HG02970 (cell line): ENCODE measurements around the gene IL3RA.
"Not testable (repeated sequence)": the region's sequence is repeated elsewhere in the genome, so short reads cannot be mapped to it uniquely, and the experiment has no call there.

Experiments
- ATAC-seq: cut with Tn5 transposase; IDR thresholded peaks from one replicate; pipeline ENCODE4 v1.9.1; 2021; ENCODE audit warnings: mild to moderate bottlenecking, moderate library complexity, moderate number of reproducible peaks; ENCODE audit not compliant: unreplicated experiment, low FRiP score

IL3RA gene

GRCh38 chrX:1336331-1336943, at the start of gene IL3RA:
Gene IL3RA, plus strand, starts transcription at chrX:1336785. Its CDS starts 4,981 bp downstream, at chrX:1341766.
- no peak for ATAC-seq

GRCh38 chrX:1289535-1289934, 47.0 kb upstream of the IL3RA start:
- ATAC-seq: no peak

GRCh38 chrX:1291110-1291740, 45.4 kb upstream of the IL3RA start:
- no peak for ATAC-seq

GRCh38 chrX:1292575-1293290, 43.9 kb upstream of the IL3RA start:
- ATAC-seq: no peak

GRCh38 chrX:1294301-1295067, 42.1 kb upstream of the IL3RA start:
- no peak for ATAC-seq

GRCh38 chrX:1295550-1295949, 41.0 kb upstream of the IL3RA start:
- ATAC-seq: no peak

- not testable (repeated sequence) for ATAC-seq
These were observed 39.0 kb upstream of the IL3RA start for GRCh38 chrX:1297591-1297990.

GRCh38 chrX:1300449-1300848, 36.1 kb upstream of the IL3RA start:
- no peak for ATAC-seq

GRCh38 chrX:1305411-1305810, 31.2 kb upstream of the IL3RA start:
- ATAC-seq: no peak

- ATAC-seq: no peak
These were observed 29.5 kb upstream of the IL3RA start for GRCh38 chrX:1306909-1307625.

GRCh38 chrX:1307626-1308340, 28.8 kb upstream of the IL3RA start:
- ATAC-seq: no peak

- ATAC-seq: no peak
These were observed 28.1 kb upstream of the IL3RA start for GRCh38 chrX:1308476-1308875.

- ATAC-seq: not testable (repeated sequence)
These were observed 27.7 kb upstream of the IL3RA start for GRCh38 chrX:1308917-1309316.

- ATAC-seq: no peak
These were observed 22.8 kb upstream of the IL3RA start for GRCh38 chrX:1313788-1314187.

GRCh38 chrX:1316527-1316926, 20.1 kb upstream of the IL3RA start:
- no peak for ATAC-seq

- no peak for ATAC-seq
These were observed 14.9 kb upstream of the IL3RA start for GRCh38 chrX:1321674-1322073.

GRCh38 chrX:1322393-1322792, 14.2 kb upstream of the IL3RA start:
- no peak for ATAC-seq

- ATAC-seq: no peak
These were observed 13.3 kb upstream of the IL3RA start for GRCh38 chrX:1323315-1323714.

- no peak for ATAC-seq
These were observed 11.0 kb upstream of the IL3RA start for GRCh38 chrX:1325515-1326116.
